ENCODE data around the gene PEAR1.

PEAR1 gene

GRCh38 chr1:156906206-156906906, 12.8 kb downstream of the PEAR1 start:
- Histone ChIP-seq H3K36me3 (ENCODE audit: insufficient read depth, low read length) (no peaks in the 10 kb centered on the region), H3K9ac (ENCODE audit: low read depth, low read length) (no peak overlapping the region), H3K4me1 (ENCODE audit: insufficient read depth, low read length) (peaks cover 12% of the 10 kb centered on the region; the same call in 1 of the 2 replicates), H3K9me3 (ENCODE audit: control insufficient read depth, insufficient read depth, low read length) (no peaks in the 10 kb centered on the region)

- no peaks in the 10 kb centered on the region for H3K9me3 ChIP-seq (ENCODE audit: control insufficient read depth, insufficient read depth, low read length)
- H3K4me1 ChIP-seq (ENCODE audit: insufficient read depth, low read length) = peaks cover 13% of the 10 kb centered on the region; the same call in 1 of the 2 replicates
- no peak overlapping the region for H3K9ac ChIP-seq (ENCODE audit: low read depth, low read length)
- no peaks in the 10 kb centered on the region for H3K36me3 ChIP-seq (ENCODE audit: insufficient read depth, low read length)
These were observed 15.0 kb downstream of the PEAR1 start for GRCh38 chr1:156908541-156908940.

- H3K9me3 ChIP-seq (ENCODE audit: control insufficient read depth, insufficient read depth, low read length) = no peaks in the 10 kb centered on the region
- H3K36me3 ChIP-seq (ENCODE audit: insufficient read depth, low read length) = no peaks in the 10 kb centered on the region
- peaks cover 13% of the 10 kb centered on the region; the same call in 1 of the 2 replicates for H3K4me1 ChIP-seq (ENCODE audit: insufficient read depth, low read length)
- H3K9ac ChIP-seq (ENCODE audit: low read depth, low read length) = no peak overlapping the region
These were observed 15.4 kb downstream of the PEAR1 start for GRCh38 chr1:156908955-156909354.

- Histone ChIP-seq H3K4me1 (ENCODE audit: insufficient read depth, low read length) (peaks cover 13% of the 10 kb centered on the region; the same call in 1 of the 2 replicates), H3K9me3 (ENCODE audit: control insufficient read depth, insufficient read depth, low read length) (no peaks in the 10 kb centered on the region), H3K9ac (ENCODE audit: low read depth, low read length) (no peak overlapping the region), H3K36me3 (ENCODE audit: insufficient read depth, low read length) (no peaks in the 10 kb centered on the region)
These were observed 16.2 kb downstream of the PEAR1 start for GRCh38 chr1:156909671-156910070.

- Histone ChIP-seq H3K9me3 (ENCODE audit: control insufficient read depth, insufficient read depth, low read length) (no peaks in the 10 kb centered on the region), H3K9ac (ENCODE audit: low read depth, low read length) (peak overlapping the region; percentile 17; the same call in 1 of the 2 replicates), H3K36me3 (ENCODE audit: insufficient read depth, low read length) (no peaks in the 10 kb centered on the region), H3K4me1 (ENCODE audit: insufficient read depth, low read length) (peaks cover 13% of the 10 kb centered on the region; the same call in 1 of the 2 replicates)
These were observed 16.8 kb downstream of the PEAR1 start for GRCh38 chr1:156910309-156910782.

GRCh38 chr1:156911577-156912298, 18.2 kb downstream of the PEAR1 start:
- Histone ChIP-seq H3K36me3 (ENCODE audit: insufficient read depth, low read length) (no peaks in the 10 kb centered on the region; the same call in 1 of the 2 replicates), H3K4me1 (ENCODE audit: insufficient read depth, low read length) (peaks cover 13% of the 10 kb centered on the region; the same call in 1 of the 2 replicates), H3K9ac (ENCODE audit: low read depth, low read length) (no peak overlapping the region), H3K9me3 (ENCODE audit: control insufficient read depth, insufficient read depth, low read length) (no peaks in the 10 kb centered on the region)

GRCh38 chr1:156912310-156912709, 18.8 kb downstream of the PEAR1 start:
- H3K4me1 ChIP-seq (ENCODE audit: insufficient read depth, low read length) = peaks cover 10% of the 10 kb centered on the region; the same call in 1 of the 2 replicates
- H3K36me3 ChIP-seq (ENCODE audit: insufficient read depth, low read length) = no peaks in the 10 kb centered on the region; the same call in 1 of the 2 replicates
- H3K9me3 ChIP-seq (ENCODE audit: control insufficient read depth, insufficient read depth, low read length) = no peaks in the 10 kb centered on the region
- H3K9ac ChIP-seq (ENCODE audit: low read depth, low read length) = no peak overlapping the region

GRCh38 chr1:156912861-156913808, 19.6 kb downstream of the PEAR1 start:
- no peaks in the 10 kb centered on the region; the same call in 1 of the 2 replicates for H3K36me3 ChIP-seq (ENCODE audit: insufficient read depth, low read length)
- no peak overlapping the region for H3K9ac ChIP-seq (ENCODE audit: low read depth, low read length)
- peaks cover 10% of the 10 kb centered on the region; the same call in 1 of the 2 replicates for H3K4me1 ChIP-seq (ENCODE audit: insufficient read depth, low read length)

GRCh38 chr1:156913809-156914387, 20.4 kb downstream of the PEAR1 start:
- H3K4me1 ChIP-seq (ENCODE audit: insufficient read depth, low read length) = peaks cover 10% of the 10 kb centered on the region; the same call in 1 of the 2 replicates
- no peaks in the 10 kb centered on the region; the same call in 1 of the 2 replicates for H3K36me3 ChIP-seq (ENCODE audit: insufficient read depth, low read length)
- H3K9me3 ChIP-seq (ENCODE audit: control insufficient read depth, insufficient read depth, low read length) = no peaks in the 10 kb centered on the region
- no peak overlapping the region for H3K9ac ChIP-seq (ENCODE audit: low read depth, low read length)

More at GRCh38 chr1:156912861-156913808, 19.6 kb downstream of the PEAR1 start:
- H3K9me3 ChIP-seq (ENCODE audit: control insufficient read depth, insufficient read depth, low read length) = no peaks in the 10 kb centered on the region

GRCh38 chr1:156914440-156914856, 20.9 kb downstream of the PEAR1 start:
- peaks cover 10% of the 10 kb centered on the region; the same call in 1 of the 2 replicates for H3K4me1 ChIP-seq (ENCODE audit: insufficient read depth, low read length)
- no peaks in the 10 kb centered on the region for H3K9me3 ChIP-seq (ENCODE audit: control insufficient read depth, insufficient read depth, low read length)
- H3K9ac ChIP-seq (ENCODE audit: low read depth, low read length) = no peak overlapping the region
- H3K36me3 ChIP-seq (ENCODE audit: insufficient read depth, low read length) = no peaks in the 10 kb centered on the region; the same call in 1 of the 2 replicates

GRCh38 chr1:156920233-156921052, 26.9 kb downstream of the PEAR1 start, which contains the start of gene LRRC71:
Gene LRRC71 (plus strand): TSS chr1:156920632. CDS start chr1:156920804, 172 bp downstream.
- H3K9me3 ChIP-seq (ENCODE audit: control insufficient read depth, insufficient read depth, low read length) = no peaks in the 10 kb centered on the region
- H3K9ac ChIP-seq (ENCODE audit: low read depth, low read length) = peak within 1 kb of the TSS; percentile 44; the same call in 1 of the 2 replicates
- H3K36me3 ChIP-seq (ENCODE audit: insufficient read depth, low read length) = no peaks in the 10 kb centered on the region; the same call in 1 of the 2 replicates
- H3K4me1 ChIP-seq (ENCODE audit: insufficient read depth, low read length) = peaks cover 5% of the 10 kb centered on the region

GRCh38 chr1:156921053-156921529, 27.6 kb downstream of the PEAR1 start:
- H3K9ac ChIP-seq (ENCODE audit: low read depth, low read length) = peak overlapping the region; percentile 44; the same call in 1 of the 2 replicates
- H3K4me1 ChIP-seq (ENCODE audit: insufficient read depth, low read length) = peaks cover 5% of the 10 kb centered on the region
- H3K9me3 ChIP-seq (ENCODE audit: control insufficient read depth, insufficient read depth, low read length) = no peaks in the 10 kb centered on the region
- H3K36me3 ChIP-seq (ENCODE audit: insufficient read depth, low read length) = no peaks in the 10 kb centered on the region
